Loucy (cell line): Measurements from ENCODE around the gene SYAP1.

Source experiments
- H2AFZ ChIP-seq: fragments of 200-600 bp; sonication (generic); 2 replicates; pipeline ENCODE4 v1.6.0; 2016; ENCODE audit warnings: antibody characterized with exemption, mild to moderate bottlenecking, low read length, moderate library complexity
- H3F3A ChIP-seq: fragments of 200-600 bp; 2 replicates; pipeline ENCODE4 v1.6.0; 2016; ENCODE audit warnings: antibody characterized with exemption, low read depth, mild to moderate bottlenecking
- H3K27me3 ChIP-seq: fragments of 200-600 bp; sonication (generic); 2 replicates; pipeline ENCODE4 v1.6.1; 2014; ENCODE audit warnings: low read length, mild to moderate bottlenecking; ENCODE audit not compliant: insufficient read depth, poor library complexity, severe bottlenecking
- H3K36me3 ChIP-seq: fragments of 200-600 bp; sonication (generic); 2 replicates; pipeline ENCODE4 v1.6.1; 2016; ENCODE audit warnings: low read length; ENCODE audit not compliant: insufficient read depth
- H3K4me1 ChIP-seq: fragments of 200-600 bp; sonication (generic); 2 replicates; pipeline ENCODE4 v1.5.1; 2014; ENCODE audit warnings: low read length, mild to moderate bottlenecking; ENCODE audit not compliant: insufficient read depth, poor library complexity, severe bottlenecking
- H3K4me2 ChIP-seq: fragments of 200-600 bp; sonication (generic); 2 replicates; pipeline ENCODE4 v1.6.0; 2014; ENCODE audit warnings: antibody characterized with exemption, low read length, low read depth, mild to moderate bottlenecking; ENCODE audit not compliant: poor library complexity, severe bottlenecking
- H3K4me3 ChIP-seq: fragments of 200-600 bp; sonication (generic); 2 replicates; pipeline ENCODE4 v1.5.1; 2014; ENCODE audit warnings: low read length, mild to moderate bottlenecking, mixed read lengths; ENCODE audit not compliant: poor library complexity, severe bottlenecking
- H3K79me2 ChIP-seq: fragments of 200-600 bp; sonication (generic); 2 replicates; pipeline ENCODE4 v1.6.1; 2014; ENCODE audit warnings: low read length; ENCODE audit not compliant: insufficient read depth
- H3K9ac ChIP-seq: fragments of 200-600 bp; sonication (generic); 2 replicates; pipeline ENCODE4 v1.6.0; 2014; ENCODE audit warnings: mild to moderate bottlenecking, low read depth, low read length, moderate library complexity; ENCODE audit not compliant: poor library complexity, severe bottlenecking
- H3K9me2 ChIP-seq: fragments of 200-600 bp; sonication (generic); replicated peaks from 2 replicates; pipeline ENCODE4 v1.6.1; 2016; ENCODE audit warnings: low read depth, low read length, mixed read lengths
- H3K9me3 ChIP-seq: fragments of 200-600 bp; sonication (generic); 2 replicates; pipeline ENCODE4 v1.6.1; 2014; ENCODE audit warnings: mild to moderate bottlenecking, antibody characterized with exemption, low read length, low read depth; ENCODE audit not compliant: insufficient read depth
- H4K20me1 ChIP-seq: fragments of 200-600 bp; sonication (generic); 2 replicates; pipeline ENCODE4 v1.6.0; 2014; ENCODE audit warnings: antibody characterized with exemption, low read length, mild to moderate bottlenecking; ENCODE audit not compliant: insufficient read depth, poor library complexity, severe bottlenecking
- EZH2phosphoT487 ChIP-seq: fragments of 200-600 bp; IDR thresholded peaks from 2 replicates; pipeline ENCODE4 v1.6.1; 2018; ENCODE audit warnings: antibody characterized with exemption, mild to moderate bottlenecking, moderate library complexity, borderline replicate concordance
- TF ChIP-seq, protein P1 (sequence below): fragments of 200-600 bp; sonication (generic); conservative IDR thresholded peaks from 2 replicates; pipeline ENCODE4 v1.5.1; 2014; ENCODE audit warnings: mild to moderate bottlenecking, antibody characterized with exemption, low read length

Gene SYAP1

DNA sequence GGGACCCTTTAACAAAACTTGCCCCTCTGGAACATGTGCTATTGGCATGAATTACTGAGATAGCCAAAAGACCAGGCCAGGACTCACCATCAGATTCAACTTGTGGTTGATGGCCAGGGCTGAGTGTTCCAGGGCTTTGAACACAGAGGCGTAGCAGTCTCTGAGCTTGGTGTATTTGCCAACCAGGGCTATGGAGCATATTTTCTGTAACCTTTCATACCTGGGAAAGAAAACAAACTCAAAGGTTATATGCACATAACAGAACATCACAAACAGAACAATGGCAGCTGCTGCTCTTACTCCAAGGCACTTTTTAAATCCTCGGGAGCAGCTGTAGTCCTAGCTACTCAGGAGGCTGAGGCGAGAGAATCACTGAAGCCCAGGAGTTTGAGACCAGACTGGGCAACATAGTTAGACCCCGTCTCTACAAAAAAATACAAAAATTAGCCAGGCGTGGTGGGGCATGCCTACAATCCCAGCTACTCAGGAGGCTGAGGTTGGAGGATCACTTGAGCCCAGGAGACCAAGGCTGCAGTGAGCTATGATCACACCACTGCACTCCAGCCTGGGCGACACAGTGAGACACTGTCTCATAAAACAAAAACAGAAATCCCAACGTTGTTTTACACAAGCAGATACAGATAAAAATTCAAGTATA is 36.3 kb upstream of the SYAP1 start:
- Histone ChIP-seq H3K4me2 (no peak overlapping the region), H3K9ac (no peak overlapping the region), H3K4me3 (no peak overlapping the region), H3K9me3 (no peaks in the 10 kb centered on the region), H3K79me2 (no peaks in the 10 kb centered on the region), H3K27me3 (no peaks in the 10 kb centered on the region), H3F3A (no peaks in the 10 kb centered on the region), H3K36me3 (peaks cover 15% of the 10 kb centered on the region; the same call in 1 of the 2 replicates), H2AFZ (no peak overlapping the region), H3K9me2 (no peaks in the 10 kb centered on the region), H3K4me1 (no peaks in the 10 kb centered on the region), H4K20me1 (no peaks in the 10 kb centered on the region)
- TF ChIP-seq, protein P1, sequence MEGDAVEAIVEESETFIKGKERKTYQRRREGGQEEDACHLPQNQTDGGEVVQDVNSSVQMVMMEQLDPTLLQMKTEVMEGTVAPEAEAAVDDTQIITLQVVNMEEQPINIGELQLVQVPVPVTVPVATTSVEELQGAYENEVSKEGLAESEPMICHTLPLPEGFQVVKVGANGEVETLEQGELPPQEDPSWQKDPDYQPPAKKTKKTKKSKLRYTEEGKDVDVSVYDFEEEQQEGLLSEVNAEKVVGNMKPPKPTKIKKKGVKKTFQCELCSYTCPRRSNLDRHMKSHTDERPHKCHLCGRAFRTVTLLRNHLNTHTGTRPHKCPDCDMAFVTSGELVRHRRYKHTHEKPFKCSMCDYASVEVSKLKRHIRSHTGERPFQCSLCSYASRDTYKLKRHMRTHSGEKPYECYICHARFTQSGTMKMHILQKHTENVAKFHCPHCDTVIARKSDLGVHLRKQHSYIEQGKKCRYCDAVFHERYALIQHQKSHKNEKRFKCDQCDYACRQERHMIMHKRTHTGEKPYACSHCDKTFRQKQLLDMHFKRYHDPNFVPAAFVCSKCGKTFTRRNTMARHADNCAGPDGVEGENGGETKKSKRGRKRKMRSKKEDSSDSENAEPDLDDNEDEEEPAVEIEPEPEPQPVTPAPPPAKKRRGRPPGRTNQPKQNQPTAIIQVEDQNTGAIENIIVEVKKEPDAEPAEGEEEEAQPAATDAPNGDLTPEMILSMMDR, result no peak
- no peak for TF ChIP-seq EZH2phosphoT487

DNA sequence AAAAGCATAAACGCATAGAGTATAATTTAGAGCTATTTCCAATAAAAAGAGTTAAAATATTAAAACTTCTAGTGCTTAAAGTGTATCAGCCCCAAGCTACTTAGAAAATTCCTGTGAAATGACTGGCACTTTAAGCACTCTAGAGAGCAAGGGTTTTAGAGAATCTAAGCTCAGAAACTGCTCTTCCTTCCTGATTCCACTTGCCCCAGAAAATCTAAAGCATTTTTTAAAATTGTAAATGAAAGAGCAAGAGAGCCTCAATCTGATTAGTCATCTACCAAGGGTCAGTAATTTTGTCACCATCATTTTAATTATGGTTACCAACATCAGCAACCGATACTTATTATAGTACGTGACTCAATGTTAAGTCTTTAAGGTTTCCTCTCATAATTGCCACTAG is 31.9 kb upstream of the SYAP1 start:
- Histone ChIP-seq H3K4me3 (no peak overlapping the region), H4K20me1 (no peaks in the 10 kb centered on the region), H2AFZ (no peak overlapping the region), H3K4me2 (no peak overlapping the region), H3K36me3 (peaks cover 4% of the 10 kb centered on the region; the same call in 1 of the 2 replicates), H3K4me1 (no peaks in the 10 kb centered on the region), H3K9me3 (no peaks in the 10 kb centered on the region), H3K27me3 (no peaks in the 10 kb centered on the region), H3K79me2 (no peaks in the 10 kb centered on the region), H3F3A (no peaks in the 10 kb centered on the region), H3K9ac (no peak overlapping the region), H3K9me2 (no peaks in the 10 kb centered on the region)
- TF ChIP-seq, protein P1, result no peak
- no peak for TF ChIP-seq EZH2phosphoT487

DNA sequence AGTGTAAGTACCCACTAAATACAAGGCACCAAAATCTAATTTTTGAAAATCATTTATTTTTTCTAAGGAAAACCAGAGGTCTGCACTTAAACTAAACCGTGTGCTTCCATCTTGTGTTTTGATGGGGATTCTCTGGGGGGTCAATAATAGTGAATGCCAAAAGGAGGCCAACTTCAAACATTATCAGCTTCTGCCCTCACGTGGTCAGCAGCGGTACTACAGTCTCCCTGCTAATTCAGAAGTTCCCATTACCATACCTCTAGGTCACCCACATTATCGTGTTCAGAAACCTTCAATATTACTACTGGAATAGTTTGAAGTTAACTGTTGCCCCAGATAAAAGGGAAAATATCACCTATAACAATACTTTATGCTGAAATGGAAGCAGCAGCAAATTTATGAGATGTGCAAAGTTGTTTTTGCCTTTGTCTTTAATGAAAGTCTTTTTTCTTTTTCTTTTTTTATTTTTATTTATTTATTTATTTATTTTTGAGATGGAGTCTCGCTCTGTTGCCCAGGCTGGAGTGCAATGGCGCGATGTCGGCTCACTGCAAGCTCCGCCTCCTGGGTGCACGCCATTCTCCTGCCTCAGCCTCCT is 24.2 kb upstream of the SYAP1 start:
- Histone ChIP-seq H3F3A (no peaks in the 10 kb centered on the region), H3K27me3 (no peaks in the 10 kb centered on the region), H4K20me1 (no peaks in the 10 kb centered on the region), H3K4me2 (no peak overlapping the region), H3K4me3 (no peak overlapping the region), H3K4me1 (no peaks in the 10 kb centered on the region), H3K36me3 (no peaks in the 10 kb centered on the region; the same call in 1 of the 2 replicates), H3K79me2 (no peaks in the 10 kb centered on the region), H2AFZ (no peak overlapping the region), H3K9me3 (no peaks in the 10 kb centered on the region), H3K9ac (no peak overlapping the region), H3K9me2 (no peaks in the 10 kb centered on the region)
- TF ChIP-seq, protein P1, result peak; percentile 67
- TF ChIP-seq EZH2phosphoT487, result no peak
